Panc1 (cell line): ENCODE data around the gene SLC39A12.

Experiments used
- POLR2AphosphoS5 ChIP-seq: IDR thresholded peaks from 2 replicates; pipeline ENCODE4 v1.6.1; 2012; ENCODE audit warnings: mild to moderate bottlenecking, low read depth, low read length, moderate library complexity
- SIN3A ChIP-seq: IDR thresholded peaks from 2 replicates; pipeline ENCODE4 v1.6.1; 2012; ENCODE audit warnings: low read depth, mild to moderate bottlenecking, low read length, moderate library complexity, borderline replicate concordance; ENCODE audit not compliant: insufficient read depth
- TCF7L2 ChIP-seq: IDR thresholded peaks from 2 replicates; pipeline ENCODE4 v1.6.1; 2011; ENCODE audit warnings: mild to moderate bottlenecking, low read depth, low read length, inconsistent platforms
- TF ChIP-seq, protein P1 (sequence below): fragments of 450-650 bp; IDR thresholded peaks from 2 replicates; pipeline ENCODE4 v1.5.1; 2017; ENCODE audit warnings: mild to moderate bottlenecking

DNA sequence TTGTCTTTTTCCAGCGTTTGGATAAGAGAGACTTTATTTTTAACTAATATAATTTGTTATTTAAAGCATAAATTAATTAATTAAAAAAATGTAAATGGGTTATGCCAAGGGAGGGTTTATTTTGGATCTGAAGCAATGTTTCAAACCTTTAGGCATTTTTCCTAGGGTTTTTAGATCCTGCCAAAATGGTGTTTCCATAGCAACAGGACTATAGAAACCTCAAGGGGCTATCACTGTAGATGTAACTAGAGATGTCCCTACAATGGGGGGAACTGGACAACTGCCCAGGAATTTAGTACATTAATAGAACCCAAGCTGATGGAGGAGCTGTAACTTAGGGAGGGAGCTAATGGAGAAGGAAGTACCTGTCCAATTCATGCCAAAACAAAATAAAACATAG is 57.3 kb downstream of the SLC39A12 start:
- TF ChIP-seq, protein P1, sequence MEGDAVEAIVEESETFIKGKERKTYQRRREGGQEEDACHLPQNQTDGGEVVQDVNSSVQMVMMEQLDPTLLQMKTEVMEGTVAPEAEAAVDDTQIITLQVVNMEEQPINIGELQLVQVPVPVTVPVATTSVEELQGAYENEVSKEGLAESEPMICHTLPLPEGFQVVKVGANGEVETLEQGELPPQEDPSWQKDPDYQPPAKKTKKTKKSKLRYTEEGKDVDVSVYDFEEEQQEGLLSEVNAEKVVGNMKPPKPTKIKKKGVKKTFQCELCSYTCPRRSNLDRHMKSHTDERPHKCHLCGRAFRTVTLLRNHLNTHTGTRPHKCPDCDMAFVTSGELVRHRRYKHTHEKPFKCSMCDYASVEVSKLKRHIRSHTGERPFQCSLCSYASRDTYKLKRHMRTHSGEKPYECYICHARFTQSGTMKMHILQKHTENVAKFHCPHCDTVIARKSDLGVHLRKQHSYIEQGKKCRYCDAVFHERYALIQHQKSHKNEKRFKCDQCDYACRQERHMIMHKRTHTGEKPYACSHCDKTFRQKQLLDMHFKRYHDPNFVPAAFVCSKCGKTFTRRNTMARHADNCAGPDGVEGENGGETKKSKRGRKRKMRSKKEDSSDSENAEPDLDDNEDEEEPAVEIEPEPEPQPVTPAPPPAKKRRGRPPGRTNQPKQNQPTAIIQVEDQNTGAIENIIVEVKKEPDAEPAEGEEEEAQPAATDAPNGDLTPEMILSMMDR, result no peak
- TF ChIP-seq POLR2AphosphoS5 (no peak), SIN3A (no peak), TCF7L2 (no peak)
